K562 (cell line): ENCODE results near the gene ZNF200. TPM values are rescaled to one million over a fixed set of nuclear protein-coding genes. Genes with fewer than 3 reads are reported as not detected.
A peak's percentile ranks its signal among the peaks of the same experiment; 100 is the strongest.

Experiments
- DIDO1 ChIP-seq: fragments of 450-650 bp; IDR thresholded peaks from 2 replicates; pipeline ENCODE4 v1.6.1; 2016; ENCODE audit warnings: low read depth, missing biosample characterization, missing genetic modification characterization
- E2F1 ChIP-seq: sonication (generic); formaldehyde crosslinking; IDR thresholded peaks from 2 replicates; pipeline ENCODE4 v1.8.1; 2023; ENCODE audit warnings: mild to moderate bottlenecking, missing genetic modification reagents, moderate library complexity
- ELF1 ChIP-seq: fragments of 200-800 bp; sonication (Bioruptor generic); IDR thresholded peaks from 2 replicates; pipeline ENCODE4 v1.6.1; 2016; ENCODE audit warnings: missing genetic modification characterization, missing compliant biosample characterization
- ELF4 ChIP-seq: fragments of 450-650 bp; formaldehyde crosslinking; IDR thresholded peaks from 2 replicates; pipeline ENCODE4 v1.4.0; 2022; ENCODE audit warnings: missing genetic modification characterization
- FOXO4 ChIP-seq: fragments of 450-650 bp; formaldehyde crosslinking; IDR thresholded peaks from 2 replicates; pipeline ENCODE4 v1.4.0; 2020; ENCODE audit warnings: mild to moderate bottlenecking, moderate library complexity
- HCFC1 ChIP-seq: IDR thresholded peaks from 2 replicates; pipeline ENCODE4 v1.6.1; 2012; ENCODE audit warnings: low read depth, low read length, improper control_type of control experiment
- HNRNPLL ChIP-seq: fragments of 200-400 bp; formaldehyde crosslinking; IDR thresholded peaks from 2 replicates; pipeline ENCODE4 v1.6.1; 2017; ENCODE audit warnings: low read length, low read depth, mild to moderate bottlenecking; ENCODE audit not compliant: poor library complexity, severe bottlenecking
- KDM1A ChIP-seq, 2 experiments: fragments of 450-650 bp; IDR thresholded peaks; 2 replicates each; pipeline ENCODE4 v1.6.1; 2016; ENCODE audit warnings: mild to moderate bottlenecking in 2 of 2
- MAZ ChIP-seq, 2 experiments: fragments of 450-650 bp in 1 of 2; sonication (generic) in 1 of 2; formaldehyde crosslinking; IDR thresholded peaks in 1 of 2; conservative IDR thresholded peaks in 1 of 2; 2 replicates each; pipeline versions ENCODE4 v1.4.0 to v1.5.0; 2020; ENCODE audit warnings: mild to moderate bottlenecking in 1 of 2, missing genetic modification reagents in 1 of 2
- MLX ChIP-seq, 2 experiments: fragments of 450-650 bp in 1 of 2; sonication (generic) in 1 of 2; formaldehyde crosslinking; conservative IDR thresholded peaks; 2 replicates each; pipeline versions ENCODE4 v1.4.0 to v1.8.1; 2020 to 2022; ENCODE audit warnings: mild to moderate bottlenecking in 1 of 2, missing genetic modification reagents in 1 of 2
- PBX2 ChIP-seq, 2 experiments: IDR thresholded peaks in 1 of 2; conservative IDR thresholded peaks in 1 of 2; 2 replicates each; pipeline ENCODE4 v1.6.1; 2016; ENCODE audit warnings: low read depth in 2 of 2, mild to moderate bottlenecking in 1 of 2, missing compliant biosample characterization in 1 of 2, missing genetic modification characterization in 1 of 2, moderate library complexity in 1 of 2
- RNF2 ChIP-seq: sonication (generic); IDR thresholded peaks from 2 replicates; pipeline ENCODE4 v1.6.1; 2016
- SAP30 ChIP-seq: fragments of 200-600 bp; sonication (generic); IDR thresholded peaks from 2 replicates; pipeline ENCODE4 v1.6.1; 2012; ENCODE audit warnings: borderline replicate concordance, low read depth, mild to moderate bottlenecking, moderate library complexity, low read length, control low read depth, inconsistent platforms; ENCODE audit not compliant: insufficient read depth, poor library complexity, severe bottlenecking
- SIN3B ChIP-seq: fragments of 450-650 bp; IDR thresholded peaks from 2 replicates; pipeline ENCODE4 v1.6.1; 2017; ENCODE audit warnings: low read depth, mild to moderate bottlenecking, moderate library complexity
- TSC22D4 ChIP-seq: fragments of 450-650 bp; IDR thresholded peaks from 2 replicates; pipeline ENCODE4 v1.6.1; 2016; ENCODE audit warnings: missing genetic modification characterization, missing biosample characterization, control low read depth
- ZNF584 ChIP-seq: fragments of 200-800 bp; sonication (Bioruptor generic); IDR thresholded peaks from 2 replicates; pipeline ENCODE4 v1.6.1; 2016; ENCODE audit warnings: low read depth, mild to moderate bottlenecking, missing genetic modification characterization, missing compliant biosample characterization
- polyA plus RNA-seq, 8 experiments: library from polyadenylated mRNA; depleted of rRNA in 4 of 8; stranded (reverse) in 5 of 8; unstranded in 3 of 8; fragments of >200 nt; fragmentation: Nextera tagmentation in 2 of 8; fragmentation: Illumina TruSeq in 1 of 8; extraction: Ambion mirVana in 2 of 8; extraction: Trizol in 1 of 8; gene quantifications; 2 replicates each; pipeline versions ENCODE4 v1.2.1 to v1.2.3, GENCODE V29; 2011 to 2014; ENCODE audit warnings: inconsistent platforms in 1 of 8, missing spikeins in 1 of 8
- total RNA-seq, 7 experiments: library from RNA; depleted of rRNA in 6 of 7; stranded (reverse); fragments of >200 nt in 6 of 7; fragmentation: Illumina TruSeq in 2 of 7; extraction: Trizol in 2 of 7; gene quantifications; 2 replicates each; pipeline versions ENCODE4 v1.2.1 to v1.2.3, GENCODE V29; 2011 to 2021; ENCODE audit warnings: low replicate concordance in 1 of 7
- TF ChIP-seq, protein P1 (sequence below): conservative IDR thresholded peaks from 2 replicates; pipeline ENCODE4 v1.6.1; 2011; ENCODE audit warnings: low read depth, mild to moderate bottlenecking, low read length; ENCODE audit not compliant: control insufficient read depth

Gene ZNF200
- total and polyA plus RNA-seq, 9 of the 15 experiments (the other 6 are each of a cell fraction or from before 2014, with no cell fraction given) = 4.8 to 14.5 (median 9.2) TPM

- TF ChIP-seq FOXO4 (CRISPR knock-in tag) (0 out of 2 replicates have a peak, but pooled peaks have one; percentile 27), ELF1 (tag) (peak; percentile 55), ELF4 (0 out of 2 replicates have a peak, but pooled peaks have one; percentile 12), HNRNPLL (peak; percentile 66), MLX (CRISPR knock-in tag; conservative IDR thresholded peaks at IDR 0.05) (0 out of 4 replicates have a peak, but pooled peaks of 1 of the 2 experiments have one; percentile 86), SAP30 (peak; percentile 85), KDM1A (IDR thresholded peaks at IDR 0.05) (no peak), DIDO1 (peak; percentile 84), PBX2 (CRISPR knock-in tag; IDR thresholded peaks at IDR 0.05; ENCODE audit: low read depth) (no peak), PBX2 (tag; conservative IDR thresholded peaks at IDR 0.05; ENCODE audit: low read depth) (peak; percentile 84), E2F1 (CRISPR knock-in tag) (peak; percentile 87; the same call in 1 of the 2 replicates), SIN3B (peak; percentile 87), MAZ (CRISPR knock-in tag; conservative IDR thresholded peaks at IDR 0.05 in 1 of 2, IDR thresholded peaks at IDR 0.05 in 1 of 2) (peak; percentile 73 to 80; a peak in 3 of 4 replicates), TSC22D4 (no peak), ZNF584 (CRISPR knock-in tag) (no peak; the same call in 1 of the 2 replicates), HCFC1 (peak; percentile 87), RNF2 (0 out of 2 replicates have a peak, but pooled peaks have one; percentile 14)
- TF ChIP-seq, protein P1, sequence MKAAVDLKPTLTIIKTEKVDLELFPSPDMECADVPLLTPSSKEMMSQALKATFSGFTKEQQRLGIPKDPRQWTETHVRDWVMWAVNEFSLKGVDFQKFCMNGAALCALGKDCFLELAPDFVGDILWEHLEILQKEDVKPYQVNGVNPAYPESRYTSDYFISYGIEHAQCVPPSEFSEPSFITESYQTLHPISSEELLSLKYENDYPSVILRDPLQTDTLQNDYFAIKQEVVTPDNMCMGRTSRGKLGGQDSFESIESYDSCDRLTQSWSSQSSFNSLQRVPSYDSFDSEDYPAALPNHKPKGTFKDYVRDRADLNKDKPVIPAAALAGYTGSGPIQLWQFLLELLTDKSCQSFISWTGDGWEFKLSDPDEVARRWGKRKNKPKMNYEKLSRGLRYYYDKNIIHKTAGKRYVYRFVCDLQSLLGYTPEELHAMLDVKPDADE = peak; percentile 86; the same call in 1 of the 2 replicates
Observed at GRCh38 chr16:3234857-3235561, at the start of gene ZNF200 (continued).
